DOHH2 (cell line): ENCODE data around the gene PCYT1A.

Source experiments
- EZH2phosphoT487 ChIP-seq: fragments of 200-600 bp; sonication (generic); IDR thresholded peaks from 2 replicates; pipeline ENCODE4 v1.6.1; 2017; ENCODE audit warnings: borderline replicate concordance, mild to moderate bottlenecking, antibody characterized with exemption, low read length, moderate library complexity, mixed read lengths
- TF ChIP-seq, protein P1 (sequence below): fragments of 200-600 bp; sonication (generic); IDR thresholded peaks from one replicate; pipeline ENCODE4 v1.5.1; 2014; ENCODE audit warnings: antibody characterized with exemption, mild to moderate bottlenecking, low read depth, low read length; ENCODE audit not compliant: poor library complexity, severe bottlenecking

- TF ChIP-seq, protein P1, sequence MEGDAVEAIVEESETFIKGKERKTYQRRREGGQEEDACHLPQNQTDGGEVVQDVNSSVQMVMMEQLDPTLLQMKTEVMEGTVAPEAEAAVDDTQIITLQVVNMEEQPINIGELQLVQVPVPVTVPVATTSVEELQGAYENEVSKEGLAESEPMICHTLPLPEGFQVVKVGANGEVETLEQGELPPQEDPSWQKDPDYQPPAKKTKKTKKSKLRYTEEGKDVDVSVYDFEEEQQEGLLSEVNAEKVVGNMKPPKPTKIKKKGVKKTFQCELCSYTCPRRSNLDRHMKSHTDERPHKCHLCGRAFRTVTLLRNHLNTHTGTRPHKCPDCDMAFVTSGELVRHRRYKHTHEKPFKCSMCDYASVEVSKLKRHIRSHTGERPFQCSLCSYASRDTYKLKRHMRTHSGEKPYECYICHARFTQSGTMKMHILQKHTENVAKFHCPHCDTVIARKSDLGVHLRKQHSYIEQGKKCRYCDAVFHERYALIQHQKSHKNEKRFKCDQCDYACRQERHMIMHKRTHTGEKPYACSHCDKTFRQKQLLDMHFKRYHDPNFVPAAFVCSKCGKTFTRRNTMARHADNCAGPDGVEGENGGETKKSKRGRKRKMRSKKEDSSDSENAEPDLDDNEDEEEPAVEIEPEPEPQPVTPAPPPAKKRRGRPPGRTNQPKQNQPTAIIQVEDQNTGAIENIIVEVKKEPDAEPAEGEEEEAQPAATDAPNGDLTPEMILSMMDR, result no peak
- no peak for TF ChIP-seq EZH2phosphoT487
Measured at GRCh38 chr3:196287440-196288140, at the start of gene PCYT1A.
